GM12878 (cell line): ENCODE measurements around the gene TMEM208. TPM values are rescaled to one million over a fixed set of nuclear protein-coding genes. Genes with fewer than 3 reads are reported as not detected.

Experiments used
- ATAC-seq: fragments of 200-7000 bp; cut with Tn5 transposase; 3 replicates; pipeline ENCODE4 v1.9.1; 2020; ENCODE audit warnings: mild to moderate bottlenecking, moderate library complexity
- BruUV-seq: library from RNA; stranded (reverse); fragments of 400-500 nt; replicated peaks from 2 replicates; lab custom pipeline; 2021; lab: Mats Ljungman, UMichigan
- CTCF ChIA-PET: fragments of 300-600 bp; sonication (Branson Sonifier 250); formaldehyde crosslinking; extraction: SDS; loops from one replicate; lab custom pipeline; 2021; ENCODE audit warnings: inconsistent platforms; lab: Yijun Ruan, JAX
- POLR2A ChIA-PET: fragments of 350-600 bp; formaldehyde crosslinking; extraction: SDS; loops from one replicate; lab custom pipeline; 2021; ENCODE audit warnings: inconsistent platforms; lab: Charles Lee
- RAD21 ChIA-PET: fragments of 300-600 bp; sonication (Branson Sonifier 250); formaldehyde crosslinking; loops from one replicate; lab custom pipeline; 2023; ENCODE audit warnings: antibody characterized with exemption; ENCODE audit not compliant: unreplicated experiment; lab: Charles Lee
- SMC1A ChIA-PET: fragments of 300-600 bp; sonication (Branson Sonifier 250); formaldehyde crosslinking; loops from one replicate; lab custom pipeline; 2023; ENCODE audit not compliant: unreplicated experiment, uncharacterized antibody; lab: Charles Lee
- DNase-seq: peaks from one replicate; pipeline ENCODE4 v3.0.0-alpha.2; 2011; ENCODE audit warnings: low read depth, low spot score
- FAIRE-seq: peaks from 3 replicates; lab custom pipeline; 2011; peaks lifted over from hg19 to GRCh38; lab: Jason Lieb, UNC
- H2AFZ ChIP-seq: 2 replicates; pipeline ENCODE4 v1.6.0; 2011; ENCODE audit warnings: low read depth, low read length, control low read depth; ENCODE audit not compliant: control insufficient read depth
- H3K27ac ChIP-seq: 2 replicates; pipeline ENCODE4 v1.5.1; 2011; ENCODE audit warnings: control low read depth; ENCODE audit not compliant: control insufficient read depth, insufficient read depth
- H3K27me3 ChIP-seq, 2 experiments: replicated peaks in 1 of 2; 2 replicates each; pipeline versions ENCODE4 v1.6.0 to v1.6.1; 2011; ENCODE audit warnings: low read length in 1 of 2; ENCODE audit not compliant: control insufficient read depth in 2 of 2, insufficient read depth in 2 of 2
- H3K36me3 ChIP-seq, 2 experiments: 2 replicates each; pipeline ENCODE4 v1.5.1; 2011; ENCODE audit warnings: low read length in 1 of 2; ENCODE audit not compliant: control insufficient read depth in 2 of 2, insufficient read depth in 2 of 2
- H3K4me1 ChIP-seq: 2 replicates; pipeline ENCODE4 v1.6.1; 2011; ENCODE audit warnings: mild to moderate bottlenecking, low read length, moderate library complexity, mixed read lengths; ENCODE audit not compliant: control insufficient read depth, insufficient read depth
- H3K4me2 ChIP-seq: 2 replicates; pipeline ENCODE4 v1.6.0; 2011; ENCODE audit warnings: control low read depth; ENCODE audit not compliant: control insufficient read depth, insufficient read depth
- H3K4me3 ChIP-seq: fragments of 200-600 bp; sonication (generic); 2 replicates; pipeline ENCODE4 v1.5.1; 2016
- H3K79me2 ChIP-seq: 2 replicates; pipeline ENCODE4 v1.6.0; 2011; ENCODE audit warnings: low read length; ENCODE audit not compliant: control insufficient read depth, insufficient read depth
- H3K9ac ChIP-seq: 2 replicates; pipeline ENCODE4 v1.8.0; 2011; ENCODE audit warnings: low read length, control low read depth, mixed read lengths; ENCODE audit not compliant: control insufficient read depth, insufficient read depth
- H3K9me3 ChIP-seq: replicated peaks from 3 replicates; pipeline ENCODE4 v1.5.1; 2011; ENCODE audit warnings: mild to moderate bottlenecking, low read length; ENCODE audit not compliant: control insufficient read depth, insufficient read depth
- H4K20me1 ChIP-seq: 2 replicates; pipeline ENCODE4 v1.6.0; 2011; ENCODE audit not compliant: control insufficient read depth, insufficient read depth
- BMI1 ChIP-seq: fragments of 450-650 bp; IDR thresholded peaks from 2 replicates; pipeline ENCODE4 v1.6.1; 2016; ENCODE audit warnings: mild to moderate bottlenecking, moderate library complexity, borderline replicate concordance
- JUND ChIP-seq: IDR thresholded peaks from 2 replicates; pipeline ENCODE4 v1.6.1; 2012; ENCODE audit warnings: low read depth, mild to moderate bottlenecking, low read length, improper control_type of control experiment, moderate library complexity
- MTA2 ChIP-seq: fragments of 450-650 bp; IDR thresholded peaks from 2 replicates; pipeline ENCODE4 v1.6.1; 2016; ENCODE audit warnings: low read depth, mild to moderate bottlenecking, moderate library complexity
- MXI1 ChIP-seq: fragments of 150-350 bp; IDR thresholded peaks from 2 replicates; pipeline ENCODE4 v1.6.1; 2011; ENCODE audit warnings: low read depth, mild to moderate bottlenecking, inconsistent platforms, low read length, improper control_type of control experiment
- MYB ChIP-seq: fragments of 150-350 bp; IDR thresholded peaks from 2 replicates; pipeline ENCODE4 v1.6.1; 2014; ENCODE audit warnings: mild to moderate bottlenecking, low read depth, low read length, borderline replicate concordance
- NBN ChIP-seq: fragments of 450-650 bp; IDR thresholded peaks from 2 replicates; pipeline ENCODE4 v1.6.1; 2016
- NR2C1 ChIP-seq: fragments of 450-650 bp; IDR thresholded peaks from 2 replicates; pipeline ENCODE4 v1.6.1; 2017; ENCODE audit warnings: antibody characterized with exemption, mild to moderate bottlenecking, moderate library complexity
- NR2C2 ChIP-seq: IDR thresholded peaks from 2 replicates; pipeline ENCODE4 v1.6.1; 2011; ENCODE audit warnings: borderline replicate concordance, low read depth; ENCODE audit not compliant: control insufficient read depth, insufficient read length
- POLR2AphosphoS2 ChIP-seq: IDR thresholded peaks from 2 replicates; pipeline ENCODE4 v1.6.1; 2011; ENCODE audit warnings: low read depth, mild to moderate bottlenecking, low read length, improper control_type of control experiment, moderate library complexity
- POLR2AphosphoS5 ChIP-seq: IDR thresholded peaks from 2 replicates; pipeline ENCODE4 v1.6.1; 2011; ENCODE audit warnings: mild to moderate bottlenecking, low read length, inconsistent platforms
- SIN3A ChIP-seq: IDR thresholded peaks from 2 replicates; pipeline ENCODE4 v1.6.1; 2012; ENCODE audit warnings: low read depth, low read length, improper control_type of control experiment
- SP1 ChIP-seq: IDR thresholded peaks from one replicate; pipeline ENCODE4 v1.6.1; 2011; ENCODE audit warnings: low read depth, low read length
- SREBF1 ChIP-seq: IDR thresholded peaks from 2 replicates; pipeline ENCODE4 v1.6.1; 2012; ENCODE audit warnings: mild to moderate bottlenecking, low read length
- TCF7 ChIP-seq: IDR thresholded peaks from 2 replicates; pipeline ENCODE4 v1.6.1; 2014; ENCODE audit warnings: antibody characterized with exemption, borderline replicate concordance
- ZNF217 ChIP-seq: fragments of 450-650 bp; IDR thresholded peaks from 2 replicates; pipeline ENCODE4 v1.6.1; 2017; ENCODE audit warnings: antibody characterized with exemption, mild to moderate bottlenecking
- WGBS: methylation state at CpG from one replicate; pipeline ENCODE4 v1.1.6; 2016; ENCODE audit warnings: low lambda C conversion rate; ENCODE audit not compliant: insufficient replicate concordance, insufficient coverage; ENCODE audit errors: missing lambda C conversion rate; 5-methylcytosine and 5-hydroxymethylcytosine counted together
- in situ Hi-C: fragments of 300-500 bp; cut with MboI; formaldehyde crosslinking; loops from 9 replicates; pipeline ENCODE4 v1.14.3; 2018; ENCODE audit warnings: mixed read lengths
- intact Hi-C: fragments of 100-400 bp; cut with micrococcal nuclease; formaldehyde crosslinking; loops from one replicate; pipeline ENCODE4 v1.14.2; 2022; ENCODE audit not compliant: unreplicated experiment
- polyA plus RNA-seq, 11 experiments: library from polyadenylated mRNA; depleted of rRNA in 4 of 11; unstranded in 6 of 11; stranded (reverse) in 5 of 11; fragments of >200 nt; fragmentation: Nextera tagmentation in 4 of 11; fragmentation: Illumina TruSeq in 1 of 11; extraction: Ambion mirVana in 4 of 11; extraction: Trizol in 1 of 11; gene quantifications; 1 replicate in 1 of 11; 2 replicates in 10 of 11; pipeline versions ENCODE4 v1.2.1 to v1.2.3, GENCODE V29; 2011 to 2016; ENCODE audit warnings: inconsistent platforms in 2 of 11, missing spikeins in 2 of 11, low read depth in 1 of 11
- total RNA-seq, 4 experiments: library from RNA; depleted of rRNA in 3 of 4; stranded (reverse); fragments of >200 nt in 3 of 4; fragmentation: Illumina TruSeq in 1 of 4; extraction: Trizol in 1 of 4; gene quantifications; 2 replicates each; pipeline versions ENCODE4 v1.2.1 to v1.2.3, GENCODE V29; 2013 to 2021
- TF ChIP-seq, protein P1 (sequence below), 3 experiments: IDR thresholded peaks in 2 of 3; conservative IDR thresholded peaks in 1 of 3; 2 replicates each; pipeline ENCODE4 v1.5.1; 2011; ENCODE audit warnings: low read depth in 3 of 3, low read length in 3 of 3, mild to moderate bottlenecking in 3 of 3, control low read depth in 2 of 3, moderate library complexity in 2 of 3, inconsistent platforms in 1 of 3, mixed read lengths in 1 of 3; ENCODE audit not compliant: control insufficient read depth in 2 of 3, insufficient read depth in 1 of 3; ENCODE audit errors: extremely low read depth in 1 of 3
- TF ChIP-seq, protein P2 (sequence below): fragments of 450-650 bp; IDR thresholded peaks from 2 replicates; pipeline ENCODE4 v1.6.1; 2017; ENCODE audit warnings: borderline replicate concordance
- TF ChIP-seq, protein P3 (sequence below): fragments of 450-650 bp; IDR thresholded peaks from 2 replicates; pipeline ENCODE4 v1.6.1; 2018; ENCODE audit warnings: mild to moderate bottlenecking, low read depth, moderate library complexity; ENCODE audit not compliant: partially characterized antibody
- TF ChIP-seq, protein P4 (sequence below): fragments of 450-650 bp; IDR thresholded peaks from 2 replicates; pipeline ENCODE4 v1.6.1; 2016; ENCODE audit warnings: mild to moderate bottlenecking

TMEM208 gene
- total and polyA plus RNA-seq, 10 of the 15 experiments (the other 5 are each of a cell fraction or from before 2014, with no cell fraction given), result 34.1 to 244 (median 54.1) TPM

- H3K36me3 ChIP-seq, result peaks cover 18 to 26% of the 10 kb centered on the region in 2 experiments; a peak in 3 of 4 replicates
- no peak overlapping the region for H3K9ac ChIP-seq
- no peak overlapping the region for H3K4me3 ChIP-seq
- intact Hi-C loops, result no loop called here
- no peak for DNase-seq
- no TSS peak for BruUV-seq
- ChIA-PET SMC1A (no interaction called here), POLR2A (no interaction called here), CTCF (interaction anchor here (0.9 kb wide), 1 partner anchor 14 kb away, joined by 3 read pairs; no protein-coding TSS in a partner anchor), RAD21 (no interaction called here)
- H3K79me2 ChIP-seq, result peaks cover 33% of the 10 kb centered on the region
- no peaks in the 10 kb centered on the region for H3K9me3 ChIP-seq
- WGBS, result 84% methylated on average over 4 of the region's 4 CpGs
- no peak for FAIRE-seq
- no peak overlapping the region for H2AFZ ChIP-seq
- no peaks in the 10 kb centered on the region for H4K20me1 ChIP-seq
- no peak overlapping the region for H3K27ac ChIP-seq
- no peak overlapping the region for H3K4me2 ChIP-seq
- in situ Hi-C loops, result no loop called here
- TF ChIP-seq MTA2 (no peak), NBN (no peak), POLR2AphosphoS5 (no peak), POLR2AphosphoS2 (no peak), NR2C2 (no peak), JUND (no peak), SP1 (no peak), SIN3A (no peak), MXI1 (no peak), BMI1 (no peak), MYB (no peak), NR2C1 (no peak), TCF7 (no peak), SREBF1 (no peak), ZNF217 (no peak)
- TF ChIP-seq, protein P1, sequence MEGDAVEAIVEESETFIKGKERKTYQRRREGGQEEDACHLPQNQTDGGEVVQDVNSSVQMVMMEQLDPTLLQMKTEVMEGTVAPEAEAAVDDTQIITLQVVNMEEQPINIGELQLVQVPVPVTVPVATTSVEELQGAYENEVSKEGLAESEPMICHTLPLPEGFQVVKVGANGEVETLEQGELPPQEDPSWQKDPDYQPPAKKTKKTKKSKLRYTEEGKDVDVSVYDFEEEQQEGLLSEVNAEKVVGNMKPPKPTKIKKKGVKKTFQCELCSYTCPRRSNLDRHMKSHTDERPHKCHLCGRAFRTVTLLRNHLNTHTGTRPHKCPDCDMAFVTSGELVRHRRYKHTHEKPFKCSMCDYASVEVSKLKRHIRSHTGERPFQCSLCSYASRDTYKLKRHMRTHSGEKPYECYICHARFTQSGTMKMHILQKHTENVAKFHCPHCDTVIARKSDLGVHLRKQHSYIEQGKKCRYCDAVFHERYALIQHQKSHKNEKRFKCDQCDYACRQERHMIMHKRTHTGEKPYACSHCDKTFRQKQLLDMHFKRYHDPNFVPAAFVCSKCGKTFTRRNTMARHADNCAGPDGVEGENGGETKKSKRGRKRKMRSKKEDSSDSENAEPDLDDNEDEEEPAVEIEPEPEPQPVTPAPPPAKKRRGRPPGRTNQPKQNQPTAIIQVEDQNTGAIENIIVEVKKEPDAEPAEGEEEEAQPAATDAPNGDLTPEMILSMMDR (IDR thresholded peaks at IDR 0.05 in 2 of 3, conservative IDR thresholded peaks at IDR 0.05 in 1 of 3; ENCODE audit: control insufficient read depth in 2 of 3, extremely low read depth in 1 of 3, insufficient read depth in 1 of 3, low read depth in 3 of 3, low read length in 3 of 3), result no peak
- TF ChIP-seq, protein P2, sequence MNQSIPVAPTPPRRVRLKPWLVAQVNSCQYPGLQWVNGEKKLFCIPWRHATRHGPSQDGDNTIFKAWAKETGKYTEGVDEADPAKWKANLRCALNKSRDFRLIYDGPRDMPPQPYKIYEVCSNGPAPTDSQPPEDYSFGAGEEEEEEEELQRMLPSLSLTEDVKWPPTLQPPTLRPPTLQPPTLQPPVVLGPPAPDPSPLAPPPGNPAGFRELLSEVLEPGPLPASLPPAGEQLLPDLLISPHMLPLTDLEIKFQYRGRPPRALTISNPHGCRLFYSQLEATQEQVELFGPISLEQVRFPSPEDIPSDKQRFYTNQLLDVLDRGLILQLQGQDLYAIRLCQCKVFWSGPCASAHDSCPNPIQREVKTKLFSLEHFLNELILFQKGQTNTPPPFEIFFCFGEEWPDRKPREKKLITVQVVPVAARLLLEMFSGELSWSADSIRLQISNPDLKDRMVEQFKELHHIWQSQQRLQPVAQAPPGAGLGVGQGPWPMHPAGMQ, result no peak
- TF ChIP-seq, protein P3, sequence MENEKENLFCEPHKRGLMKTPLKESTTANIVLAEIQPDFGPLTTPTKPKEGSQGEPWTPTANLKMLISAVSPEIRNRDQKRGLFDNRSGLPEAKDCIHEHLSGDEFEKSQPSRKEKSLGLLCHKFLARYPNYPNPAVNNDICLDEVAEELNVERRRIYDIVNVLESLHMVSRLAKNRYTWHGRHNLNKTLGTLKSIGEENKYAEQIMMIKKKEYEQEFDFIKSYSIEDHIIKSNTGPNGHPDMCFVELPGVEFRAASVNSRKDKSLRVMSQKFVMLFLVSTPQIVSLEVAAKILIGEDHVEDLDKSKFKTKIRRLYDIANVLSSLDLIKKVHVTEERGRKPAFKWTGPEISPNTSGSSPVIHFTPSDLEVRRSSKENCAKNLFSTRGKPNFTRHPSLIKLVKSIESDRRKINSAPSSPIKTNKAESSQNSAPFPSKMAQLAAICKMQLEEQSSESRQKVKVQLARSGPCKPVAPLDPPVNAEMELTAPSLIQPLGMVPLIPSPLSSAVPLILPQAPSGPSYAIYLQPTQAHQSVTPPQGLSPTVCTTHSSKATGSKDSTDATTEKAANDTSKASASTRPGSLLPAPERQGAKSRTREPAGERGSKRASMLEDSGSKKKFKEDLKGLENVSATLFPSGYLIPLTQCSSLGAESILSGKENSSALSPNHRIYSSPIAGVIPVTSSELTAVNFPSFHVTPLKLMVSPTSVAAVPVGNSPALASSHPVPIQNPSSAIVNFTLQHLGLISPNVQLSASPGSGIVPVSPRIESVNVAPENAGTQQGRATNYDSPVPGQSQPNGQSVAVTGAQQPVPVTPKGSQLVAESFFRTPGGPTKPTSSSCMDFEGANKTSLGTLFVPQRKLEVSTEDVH, result no peak
- TF ChIP-seq, protein P4, sequence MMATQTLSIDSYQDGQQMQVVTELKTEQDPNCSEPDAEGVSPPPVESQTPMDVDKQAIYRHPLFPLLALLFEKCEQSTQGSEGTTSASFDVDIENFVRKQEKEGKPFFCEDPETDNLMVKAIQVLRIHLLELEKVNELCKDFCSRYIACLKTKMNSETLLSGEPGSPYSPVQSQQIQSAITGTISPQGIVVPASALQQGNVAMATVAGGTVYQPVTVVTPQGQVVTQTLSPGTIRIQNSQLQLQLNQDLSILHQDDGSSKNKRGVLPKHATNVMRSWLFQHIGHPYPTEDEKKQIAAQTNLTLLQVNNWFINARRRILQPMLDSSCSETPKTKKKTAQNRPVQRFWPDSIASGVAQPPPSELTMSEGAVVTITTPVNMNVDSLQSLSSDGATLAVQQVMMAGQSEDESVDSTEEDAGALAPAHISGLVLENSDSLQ, result no peak
- ATAC-seq, result no peak
- peaks cover 28% of the 10 kb centered on the region for H3K4me1 ChIP-seq
- no peaks in the 10 kb centered on the region for H3K27me3 ChIP-seq
These were observed 13.6 kb downstream of the TMEM208 start for GRCh38 chr16:67240506-67240905.
